Neural cell (in vitro differentiated cells): ENCODE results near the gene PLAGL1. TPM values are rescaled to one million over a fixed set of nuclear protein-coding genes. Genes with fewer than 3 reads are reported as not detected.
"Not testable (repeated sequence)": the region's sequence is repeated elsewhere in the genome, so short reads cannot be mapped to it uniquely, and the experiment has no call there.

Experiments used
- H2AFZ ChIP-seq: fragments of 200-600, 300-800 bp; sonication (generic), shearing (Covaris generic); 2 replicates; pipeline ENCODE4 v1.6.0; 2014; ENCODE audit warnings: low read depth, mild to moderate bottlenecking, antibody characterized with exemption, low read length, moderate library complexity
- H3F3A ChIP-seq: fragments of 200-600 bp; shearing (Covaris generic); 2 replicates; pipeline ENCODE4 v1.6.1; 2016; ENCODE audit warnings: mild to moderate bottlenecking, moderate library complexity, mixed read lengths, antibody characterized with exemption, low read length; ENCODE audit not compliant: insufficient read depth, poor library complexity, severe bottlenecking
- H3K27ac ChIP-seq: fragments of 200-600, 300-800 bp; sonication (generic), shearing (Covaris generic); 2 replicates; pipeline ENCODE4 v1.5.1; 2014; ENCODE audit warnings: mild to moderate bottlenecking, low read length, moderate library complexity
- H3K27me3 ChIP-seq: fragments of 300-800, 200-600 bp; sonication (generic), shearing (Covaris generic); 2 replicates; pipeline ENCODE4 v1.6.0; 2014; ENCODE audit warnings: mild to moderate bottlenecking, low read depth, low read length, moderate library complexity; ENCODE audit not compliant: insufficient read depth
- H3K36me3 ChIP-seq: fragments of 300-800, 200-600 bp; sonication (generic), shearing (Covaris generic); 2 replicates; pipeline ENCODE4 v1.5.1; 2014; ENCODE audit warnings: mild to moderate bottlenecking, antibody characterized with exemption, low read length, moderate library complexity; ENCODE audit not compliant: insufficient read depth
- H3K4me2 ChIP-seq: fragments of 300-800, 200-600 bp; sonication (generic), shearing (Covaris generic); 2 replicates; pipeline ENCODE4 v1.6.0; 2014; ENCODE audit warnings: mild to moderate bottlenecking, low read length
- H3K4me3 ChIP-seq: fragments of 300-800, 200-600 bp; sonication (generic), shearing (Covaris generic); 2 replicates; pipeline ENCODE4 v1.5.1; 2014; ENCODE audit warnings: mild to moderate bottlenecking, low read length, moderate library complexity
- H3K79me2 ChIP-seq: fragments of 200-600 bp; shearing (Covaris generic); replicated peaks from 2 replicates; pipeline ENCODE4 v1.6.0; 2014; ENCODE audit warnings: mild to moderate bottlenecking, low read length, moderate library complexity; ENCODE audit not compliant: insufficient read depth
- H3K9ac ChIP-seq: fragments of 300-800, 200-600 bp; sonication (generic), shearing (Covaris generic); 2 replicates; pipeline ENCODE4 v1.6.1; 2016; ENCODE audit warnings: mild to moderate bottlenecking, low read length, mixed read lengths
- H3K9me2 ChIP-seq: fragments of 200-600 bp; shearing (Covaris generic); 2 replicates; pipeline ENCODE4 v1.6.1; 2016; ENCODE audit warnings: mild to moderate bottlenecking, low read length, mixed read lengths; ENCODE audit not compliant: insufficient read depth
- H3K9me3 ChIP-seq: fragments of 200-600, 300-800 bp; sonication (generic), shearing (Covaris generic); 2 replicates; pipeline ENCODE4 v1.6.1; 2016; ENCODE audit warnings: mild to moderate bottlenecking, mixed run types, low read length, moderate library complexity, mixed read lengths
- H4K20me1 ChIP-seq: fragments of 200-600 bp; shearing (Covaris generic); 2 replicates; pipeline ENCODE4 v1.6.1; 2016; ENCODE audit warnings: mild to moderate bottlenecking, mixed run types; ENCODE audit not compliant: insufficient read depth
- CTCF ChIP-seq: fragments of 450-650 bp; IDR thresholded peaks from 2 replicates; pipeline ENCODE4 v1.5.1; 2014; ENCODE audit warnings: antibody characterized with exemption, mild to moderate bottlenecking, moderate library complexity; ENCODE audit not compliant: poor library complexity, severe bottlenecking
- EP300 ChIP-seq: fragments of 450-650 bp; conservative IDR thresholded peaks from 2 replicates; pipeline ENCODE4 v1.6.1; 2014; ENCODE audit warnings: antibody characterized with exemption, mild to moderate bottlenecking, moderate library complexity; ENCODE audit not compliant: poor library complexity, severe bottlenecking
- EZH2 ChIP-seq: fragments of 200-600, 300-800 bp; shearing (Covaris generic), sonication (generic); IDR thresholded peaks from 2 replicates; pipeline ENCODE4 v1.6.1; 2014; ENCODE audit warnings: antibody characterized with exemption, low read length, borderline replicate concordance, mild to moderate bottlenecking; ENCODE audit not compliant: insufficient read depth, poor library complexity, severe bottlenecking
- MXI1 ChIP-seq: fragments of 450-650 bp; conservative IDR thresholded peaks from 2 replicates; pipeline ENCODE4 v1.6.1; 2014; ENCODE audit warnings: antibody characterized with exemption, mild to moderate bottlenecking; ENCODE audit not compliant: poor library complexity, severe bottlenecking
- POLR2AphosphoS5 ChIP-seq: IDR thresholded peaks from 2 replicates; pipeline ENCODE4 v1.6.1; 2012
- RAD21 ChIP-seq: fragments of 450-650 bp; conservative IDR thresholded peaks from 2 replicates; pipeline ENCODE4 v1.6.1; 2014; ENCODE audit warnings: antibody characterized with exemption, mild to moderate bottlenecking, moderate library complexity
- REST ChIP-seq: IDR thresholded peaks from 2 replicates; pipeline ENCODE4 v1.6.1; 2012; ENCODE audit warnings: borderline replicate concordance
- SMC3 ChIP-seq: fragments of 450-650 bp; conservative IDR thresholded peaks from 2 replicates; pipeline ENCODE4 v1.6.1; 2014; ENCODE audit warnings: antibody characterized with exemption, mild to moderate bottlenecking, moderate library complexity; ENCODE audit not compliant: poor library complexity
- TAF1 ChIP-seq: IDR thresholded peaks from 2 replicates; pipeline ENCODE4 v1.6.1; 2012; ENCODE audit warnings: low read depth
- polyA plus RNA-seq: library from polyadenylated mRNA; depleted of rRNA; stranded (reverse); fragments of >200 nt; gene quantifications from 2 replicates; pipeline ENCODE4 v1.2.3, GENCODE V29; 2014

Gene PLAGL1
- polyA plus RNA-seq, 1 donor from 2014 or later, result 22.3 TPM

GRCh38 chr6:143928853-143929252 lies 79.2 kb downstream of the PLAGL1 start:
- no peak for TF ChIP-seq RAD21
- TF ChIP-seq EP300, result no peak
- no peak for TF ChIP-seq EZH2
- TF ChIP-seq POLR2AphosphoS5, result no peak
- TF ChIP-seq CTCF, result no peak
- no peak for TF ChIP-seq TAF1
- Histone ChIP-seq H3K9me2 (no peaks in the 10 kb centered on the region), H3K36me3 (no peaks in the 10 kb centered on the region), H3K9ac (no peak overlapping the region), H4K20me1 (no peaks in the 10 kb centered on the region), H3K9me3 (peaks cover 3% of the 10 kb centered on the region), H3F3A (no peaks in the 10 kb centered on the region), H3K4me3 (no peak overlapping the region), H3K4me2 (no peak overlapping the region), H3K79me2 (no peaks in the 10 kb centered on the region), H2AFZ (no peak overlapping the region), H3K27me3 (no peaks in the 10 kb centered on the region), H3K27ac (no peak overlapping the region)

GRCh38 chr6:143917026-143917425 lies 91.0 kb downstream of the PLAGL1 start:
- not testable (repeated sequence) for H3K36me3 ChIP-seq, H2AFZ ChIP-seq, H3K27ac ChIP-seq, H3K9me3 ChIP-seq, H3K4me2 ChIP-seq, H3F3A ChIP-seq, H4K20me1 ChIP-seq, H3K27me3 ChIP-seq, H3K4me3 ChIP-seq, H3K79me2 ChIP-seq, H3K9me2 ChIP-seq, H3K9ac ChIP-seq

DNA sequence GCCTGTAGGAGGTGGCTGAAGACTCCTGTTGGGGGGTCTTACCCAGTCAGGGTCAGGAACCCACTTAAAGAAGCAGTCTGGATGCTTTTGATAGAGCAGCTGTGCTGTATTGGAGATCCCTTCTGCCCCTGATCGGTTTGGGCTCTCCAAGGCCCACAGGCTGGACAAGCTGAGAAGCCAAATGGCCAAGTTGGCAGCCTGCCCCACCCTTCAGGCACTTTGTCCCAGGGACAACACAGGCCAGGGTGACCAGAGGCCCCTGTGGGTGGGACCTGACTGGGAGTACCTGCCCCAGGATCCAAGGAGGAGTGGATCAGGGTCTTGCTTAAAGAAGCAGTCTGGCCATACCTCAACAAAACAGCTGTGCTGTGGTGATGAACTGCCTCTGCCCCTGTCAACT lies 95.4 kb downstream of the PLAGL1 start:
- Histone ChIP-seq H3K4me2 (no peak overlapping the region), H3K79me2 (no peaks in the 10 kb centered on the region), H3F3A (no peaks in the 10 kb centered on the region), H3K9me2 (no peaks in the 10 kb centered on the region), H3K36me3 (no peaks in the 10 kb centered on the region), H3K27me3 (no peaks in the 10 kb centered on the region), H2AFZ (no peak overlapping the region), H3K9ac (no peak overlapping the region), H3K9me3 (no peaks in the 10 kb centered on the region), H3K27ac (no peak overlapping the region), H3K4me3 (no peak overlapping the region), H4K20me1 (no peaks in the 10 kb centered on the region)
- TF ChIP-seq EP300 (no peak), POLR2AphosphoS5 (no peak), REST (no peak), EZH2 (no peak), TAF1 (no peak), SMC3 (no peak), RAD21 (no peak), MXI1 (no peak), CTCF (no peak)
